ENCODE measurements around the gene ZBTB38.

Gene ZBTB38, protein sequence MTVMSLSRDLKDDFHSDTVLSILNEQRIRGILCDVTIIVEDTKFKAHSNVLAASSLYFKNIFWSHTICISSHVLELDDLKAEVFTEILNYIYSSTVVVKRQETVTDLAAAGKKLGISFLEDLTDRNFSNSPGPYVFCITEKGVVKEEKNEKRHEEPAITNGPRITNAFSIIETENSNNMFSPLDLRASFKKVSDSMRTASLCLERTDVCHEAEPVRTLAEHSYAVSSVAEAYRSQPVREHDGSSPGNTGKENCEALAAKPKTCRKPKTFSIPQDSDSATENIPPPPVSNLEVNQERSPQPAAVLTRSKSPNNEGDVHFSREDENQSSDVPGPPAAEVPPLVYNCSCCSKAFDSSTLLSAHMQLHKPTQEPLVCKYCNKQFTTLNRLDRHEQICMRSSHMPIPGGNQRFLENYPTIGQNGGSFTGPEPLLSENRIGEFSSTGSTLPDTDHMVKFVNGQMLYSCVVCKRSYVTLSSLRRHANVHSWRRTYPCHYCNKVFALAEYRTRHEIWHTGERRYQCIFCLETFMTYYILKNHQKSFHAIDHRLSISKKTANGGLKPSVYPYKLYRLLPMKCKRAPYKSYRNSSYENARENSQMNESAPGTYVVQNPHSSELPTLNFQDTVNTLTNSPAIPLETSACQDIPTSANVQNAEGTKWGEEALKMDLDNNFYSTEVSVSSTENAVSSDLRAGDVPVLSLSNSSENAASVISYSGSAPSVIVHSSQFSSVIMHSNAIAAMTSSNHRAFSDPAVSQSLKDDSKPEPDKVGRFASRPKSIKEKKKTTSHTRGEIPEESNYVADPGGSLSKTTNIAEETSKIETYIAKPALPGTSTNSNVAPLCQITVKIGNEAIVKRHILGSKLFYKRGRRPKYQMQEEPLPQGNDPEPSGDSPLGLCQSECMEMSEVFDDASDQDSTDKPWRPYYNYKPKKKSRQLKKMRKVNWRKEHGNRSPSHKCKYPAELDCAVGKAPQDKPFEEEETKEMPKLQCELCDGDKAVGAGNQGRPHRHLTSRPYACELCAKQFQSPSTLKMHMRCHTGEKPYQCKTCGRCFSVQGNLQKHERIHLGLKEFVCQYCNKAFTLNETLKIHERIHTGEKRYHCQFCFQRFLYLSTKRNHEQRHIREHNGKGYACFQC (N-terminal part only)

DNA sequence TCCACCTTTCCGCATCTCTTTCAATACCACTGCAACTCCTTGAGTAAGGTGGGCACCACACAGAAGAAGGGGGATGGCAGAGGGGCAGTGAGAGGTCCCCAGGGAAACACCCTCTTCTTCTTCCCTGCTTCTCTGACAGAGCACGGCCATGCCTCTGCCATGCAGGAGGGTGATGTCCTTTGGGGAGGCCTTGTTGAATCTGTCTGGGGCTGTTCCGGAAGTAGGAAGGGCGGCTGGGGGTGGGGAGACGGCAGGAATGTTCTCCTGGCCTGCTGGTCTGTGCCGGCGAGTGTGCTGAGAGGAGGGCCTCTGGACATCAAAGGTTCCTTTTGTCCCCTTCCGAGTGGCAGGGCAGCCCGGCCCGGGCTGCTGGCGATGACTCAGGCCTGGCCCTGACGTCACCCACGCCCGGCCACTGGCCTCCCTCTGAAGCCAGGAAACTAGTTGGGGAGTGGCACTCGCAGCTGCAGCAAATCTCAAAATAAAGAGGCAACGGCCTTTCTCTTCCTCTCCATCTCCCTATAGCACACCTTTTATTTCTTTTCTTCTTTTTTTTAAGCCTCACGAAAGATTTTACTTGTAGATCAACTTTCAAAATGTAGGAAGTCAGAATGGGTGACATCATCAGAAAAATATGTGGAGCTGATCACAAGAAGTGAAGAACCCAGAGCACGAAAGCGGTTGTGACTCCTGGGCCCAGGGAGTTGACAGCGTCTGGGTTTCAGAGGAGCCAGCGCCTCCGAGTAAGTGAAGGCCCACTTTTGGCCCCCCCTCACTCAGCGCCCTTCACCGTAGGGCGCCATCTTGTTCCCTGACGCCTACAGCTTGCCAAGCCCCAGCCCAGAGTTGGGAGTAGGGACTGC, at the start of gene ZBTB38:
ZBTB38 (plus strand) TSS at position 443 of the 863 bp plus-strand sequence. CDS start 73,885 bp downstream, outside the sequence.
- peak; percentile 88 for DNase-seq (ENCODE audit: low read depth)

DNA sequence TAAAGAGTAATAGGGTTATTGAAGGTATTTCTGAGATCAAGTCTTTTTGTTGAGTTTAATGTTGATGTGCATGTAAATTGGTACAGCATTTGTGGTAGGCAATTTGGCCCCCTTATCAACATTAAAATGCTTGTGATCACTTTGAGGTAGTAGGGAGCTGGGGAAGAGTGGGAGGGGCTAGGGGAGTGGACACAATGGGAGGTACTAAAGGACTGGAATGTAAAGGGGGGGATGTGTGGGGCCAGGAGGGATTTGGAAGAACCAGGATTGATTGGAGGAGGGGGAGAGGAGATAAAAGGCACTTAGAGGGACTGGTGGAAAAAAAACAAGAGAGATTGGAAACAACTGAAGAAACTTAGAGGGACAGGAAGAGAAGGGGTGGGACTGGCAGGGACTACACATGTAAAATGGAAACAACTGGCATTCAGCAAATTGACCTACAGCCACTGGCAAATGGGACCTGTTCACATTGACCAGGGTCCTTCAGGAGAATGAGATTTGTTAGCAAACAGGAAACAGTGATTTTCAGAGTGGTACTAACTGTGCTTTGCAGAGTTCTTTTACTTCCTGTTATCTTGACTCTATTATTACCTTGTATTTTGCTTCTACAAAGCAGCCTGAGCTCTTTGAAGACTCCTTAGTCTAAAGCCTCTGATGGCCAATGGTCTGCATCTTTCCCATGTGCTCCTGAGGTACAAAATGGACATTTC, 47.8 kb upstream of the ZBTB38 start:
- DNase-seq (ENCODE audit: low read depth) = no peak

DNA sequence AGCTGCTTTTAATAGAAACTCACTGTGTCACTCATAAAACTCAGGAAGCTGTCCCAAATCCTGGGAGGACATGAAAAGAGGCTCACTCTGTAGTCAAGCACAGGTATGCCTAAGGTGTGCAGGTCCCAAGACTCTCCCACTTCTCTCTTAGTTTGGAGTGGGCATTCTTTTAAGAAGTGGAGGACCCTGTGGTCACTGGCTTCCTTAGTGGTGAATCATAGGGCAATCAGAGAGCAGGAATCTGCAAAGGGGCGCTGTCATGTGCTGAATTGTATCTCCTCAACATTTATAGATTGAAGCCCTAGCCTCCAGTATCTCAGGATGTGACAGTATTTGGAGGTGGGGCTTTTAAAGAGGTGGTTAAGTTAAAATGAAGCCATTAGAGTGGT, 47.2 kb upstream of the ZBTB38 start:
- DNase-seq (ENCODE audit: low read depth) = peak; percentile 30

DNA sequence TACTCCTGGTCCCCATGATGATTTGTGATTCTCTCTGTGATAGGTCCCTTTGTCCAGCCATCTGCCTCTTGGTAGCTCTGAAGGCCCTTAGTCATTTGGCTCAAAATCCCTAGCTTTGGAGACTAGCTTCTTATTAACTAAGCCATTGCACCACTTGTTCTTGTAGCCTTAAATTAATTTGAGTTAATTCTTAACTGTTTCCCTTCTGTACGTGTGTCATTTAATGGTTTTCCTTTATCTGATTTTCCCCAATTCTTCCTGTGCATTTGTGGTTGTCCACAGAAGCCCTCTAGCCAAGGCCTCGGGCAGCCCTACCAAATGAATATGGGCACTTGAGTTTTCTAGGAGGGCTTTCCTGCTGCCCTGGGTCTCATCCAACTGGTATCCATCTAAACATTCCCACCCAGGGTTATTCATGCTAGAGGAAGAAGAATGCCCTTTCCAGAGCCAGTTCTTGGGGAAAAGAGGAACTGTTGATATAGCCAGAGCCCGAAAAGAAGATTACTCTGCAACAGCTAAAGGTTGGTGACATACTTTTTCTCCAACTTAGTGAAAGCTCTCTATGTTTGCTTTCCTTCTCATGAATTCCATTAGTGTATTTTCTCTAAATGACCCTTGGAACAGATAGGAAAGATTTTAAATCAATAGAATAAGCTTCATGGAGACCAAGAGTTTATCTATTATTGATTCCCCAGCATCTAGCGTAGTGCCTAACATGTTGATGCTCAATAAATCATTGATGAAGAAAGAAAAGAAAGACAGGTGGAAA, 44.2 kb upstream of the ZBTB38 start:
- DNase-seq (ENCODE audit: low read depth) = no peak

DNA sequence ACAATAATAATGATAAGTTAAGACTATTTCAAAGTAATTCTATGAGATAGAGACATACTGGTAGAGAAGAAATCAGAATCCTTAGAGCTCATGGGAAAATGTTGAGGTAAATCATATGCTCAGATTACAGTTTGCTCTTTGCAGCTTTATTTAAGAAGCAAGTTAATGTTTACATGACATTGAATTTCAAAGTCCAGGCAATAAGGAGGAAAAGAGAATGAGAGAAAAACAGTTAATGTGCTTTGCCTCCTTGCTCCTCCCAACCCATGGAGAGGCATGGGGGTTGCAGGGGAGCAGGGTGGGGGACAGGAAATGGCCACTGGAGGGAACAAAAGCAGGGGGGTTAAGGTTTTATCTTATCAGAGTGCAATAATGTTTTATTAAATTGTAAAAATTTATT, 42.2 kb upstream of the ZBTB38 start:
- no peak for DNase-seq (ENCODE audit: low read depth)

DNA sequence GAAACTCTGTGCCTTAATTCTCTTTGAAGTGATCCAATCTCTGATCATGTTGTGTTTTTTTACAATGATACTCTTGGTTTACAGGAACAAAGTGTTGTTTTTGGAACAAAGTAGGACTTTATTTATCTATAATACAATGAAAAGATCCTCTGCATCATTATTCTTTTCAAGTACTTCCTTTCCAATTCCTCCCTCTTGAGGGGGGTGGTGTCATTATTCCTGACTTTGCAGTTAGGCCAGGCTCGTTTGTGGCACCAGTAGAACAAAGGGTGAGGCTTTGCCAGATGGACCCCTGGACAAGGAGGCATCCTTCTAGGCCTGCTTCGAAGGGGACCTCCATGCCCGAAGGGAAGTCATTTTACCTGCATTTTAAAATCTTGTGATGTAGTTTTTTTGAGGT, 41.7 kb upstream of the ZBTB38 start:
- DNase-seq (ENCODE audit: low read depth) = no peak

DNA sequence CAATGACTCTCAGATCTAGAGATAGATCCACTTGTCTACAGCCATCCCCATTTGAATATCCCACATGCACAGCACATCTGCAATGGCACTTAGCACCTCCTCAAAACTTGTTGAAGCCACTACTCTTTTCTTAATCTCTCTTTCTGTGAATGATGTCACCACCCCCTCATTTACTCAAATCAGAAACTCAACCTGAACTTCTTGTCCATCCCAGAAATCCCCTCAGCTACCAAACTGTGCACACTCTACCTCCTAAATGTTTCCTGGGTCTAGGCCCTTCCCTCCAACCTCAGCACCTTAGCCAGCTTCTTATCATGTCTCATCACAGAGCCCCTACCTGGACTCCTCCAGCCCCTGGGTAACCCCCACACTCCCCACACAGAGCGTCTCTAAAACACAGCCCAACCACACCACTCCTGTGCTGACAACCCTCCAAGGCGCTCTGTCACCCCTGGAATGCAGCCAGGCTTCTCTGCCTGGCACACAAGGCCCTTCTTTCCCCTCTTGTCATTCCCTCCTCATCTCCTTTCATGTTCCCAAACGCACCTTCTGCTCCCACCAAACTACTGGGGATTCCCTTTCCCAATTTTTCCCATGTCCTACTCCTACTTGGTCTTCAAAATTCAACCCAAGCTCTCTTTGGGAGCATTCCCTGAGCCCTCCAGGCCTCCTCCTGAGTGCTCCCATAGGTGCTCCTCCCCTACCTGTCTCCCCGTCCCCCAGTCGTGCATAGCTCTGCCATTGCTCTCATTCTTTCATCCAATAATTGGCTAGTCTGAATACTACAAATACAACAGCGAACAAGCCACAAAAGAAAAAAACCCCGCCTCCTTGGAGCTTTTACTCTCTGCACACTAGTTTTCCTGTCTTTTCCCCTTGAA, 39.8 kb upstream of the ZBTB38 start:
- DNase-seq (ENCODE audit: low read depth) = no peak

DNA sequence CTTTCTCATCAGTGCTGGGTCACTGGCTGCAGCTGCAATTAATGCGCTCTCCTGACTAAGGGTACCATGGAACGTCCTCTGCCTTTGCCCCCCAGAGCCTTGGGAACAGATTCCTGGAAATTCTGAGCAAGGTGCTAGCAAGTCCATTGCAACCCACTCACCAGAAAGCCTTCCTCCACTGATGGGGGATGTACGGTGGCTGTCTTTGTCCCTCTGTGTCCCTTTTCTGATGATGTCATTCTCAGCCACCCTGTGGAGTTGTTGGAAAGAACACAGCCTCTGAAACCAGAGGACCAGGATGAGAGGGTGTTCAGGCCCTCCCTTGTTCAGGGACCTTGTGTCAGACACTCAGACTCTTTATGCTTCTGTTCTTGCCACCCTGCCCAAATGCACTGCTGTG, 38.1 kb upstream of the ZBTB38 start:
- DNase-seq (ENCODE audit: low read depth) = no peak

DNA sequence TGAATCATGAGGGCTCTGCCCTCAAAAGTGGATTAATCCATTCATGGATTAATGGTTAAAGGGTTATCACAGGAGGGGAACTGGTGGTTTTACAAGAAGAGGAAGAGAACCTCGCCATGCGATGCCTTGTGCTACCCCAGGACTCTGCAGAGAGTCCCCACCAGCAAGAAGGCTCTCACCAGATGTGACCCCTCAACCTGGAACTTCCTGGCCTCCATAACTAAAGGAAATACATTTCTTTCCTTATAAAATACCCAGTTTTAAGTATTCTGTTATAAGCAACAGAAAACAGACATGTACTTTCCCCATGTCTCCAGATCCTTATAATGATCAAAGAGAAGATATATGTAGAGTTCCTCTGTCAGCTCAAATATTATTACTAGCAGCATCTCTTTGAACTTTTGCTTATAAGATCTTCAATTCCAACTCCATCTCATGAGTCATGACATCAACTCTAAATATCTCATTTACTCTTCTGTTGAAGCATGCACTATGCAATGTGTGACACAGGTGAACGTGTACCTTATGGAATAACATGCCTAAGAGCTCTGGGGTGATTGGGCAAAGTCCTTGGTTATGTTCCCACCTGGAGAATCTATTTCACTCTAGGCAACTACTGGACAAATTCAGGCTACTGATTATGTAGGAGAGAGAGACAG, 37.5 kb upstream of the ZBTB38 start:
- no peak for DNase-seq (ENCODE audit: low read depth)

DNA sequence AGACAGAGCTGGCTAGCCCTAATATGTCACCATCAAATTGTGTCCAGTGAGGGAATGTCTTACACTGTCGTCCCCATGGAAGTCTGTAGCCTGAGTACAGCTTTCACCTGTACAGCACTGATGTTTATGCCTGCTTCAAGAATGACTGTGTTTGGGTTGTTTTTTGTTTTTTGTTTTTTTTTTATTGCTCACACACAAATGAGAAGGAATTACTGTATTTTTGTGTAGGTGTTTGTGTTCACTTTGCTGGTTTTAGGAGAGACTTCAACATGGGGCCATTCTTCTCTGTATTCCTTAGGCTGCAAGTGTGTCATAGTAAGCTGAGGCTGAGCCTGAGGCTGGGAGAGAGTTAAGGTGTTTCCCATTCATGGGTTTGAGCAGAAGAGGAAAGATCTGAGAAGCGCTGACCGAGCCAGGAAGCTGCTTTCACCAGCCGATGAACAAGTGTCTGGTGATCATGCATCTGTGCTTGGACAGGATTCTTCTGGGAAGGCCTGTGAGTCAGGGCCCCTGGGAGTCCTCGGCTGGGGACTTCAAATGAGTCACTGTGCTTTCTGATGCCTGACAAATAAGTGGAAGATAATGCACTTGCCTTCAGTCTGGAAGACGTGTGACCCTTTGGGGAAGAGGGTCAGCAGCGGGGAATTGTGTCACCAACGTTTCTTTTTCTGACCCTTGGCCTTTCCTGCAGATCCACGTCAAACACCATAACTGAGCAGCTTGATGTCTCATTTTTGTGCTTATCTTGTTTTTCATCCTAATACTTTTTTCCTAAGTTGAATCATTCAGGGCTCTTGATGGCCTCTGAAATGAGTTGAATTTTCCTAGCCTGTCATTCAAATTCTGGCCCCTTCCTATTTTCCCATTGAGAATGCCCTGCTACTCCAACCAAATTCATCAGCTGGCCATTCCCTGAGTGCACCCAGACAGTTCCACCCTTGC, 36.7 kb upstream of the ZBTB38 start:
- peak; percentile 90 for DNase-seq (ENCODE audit: low read depth)

DNA sequence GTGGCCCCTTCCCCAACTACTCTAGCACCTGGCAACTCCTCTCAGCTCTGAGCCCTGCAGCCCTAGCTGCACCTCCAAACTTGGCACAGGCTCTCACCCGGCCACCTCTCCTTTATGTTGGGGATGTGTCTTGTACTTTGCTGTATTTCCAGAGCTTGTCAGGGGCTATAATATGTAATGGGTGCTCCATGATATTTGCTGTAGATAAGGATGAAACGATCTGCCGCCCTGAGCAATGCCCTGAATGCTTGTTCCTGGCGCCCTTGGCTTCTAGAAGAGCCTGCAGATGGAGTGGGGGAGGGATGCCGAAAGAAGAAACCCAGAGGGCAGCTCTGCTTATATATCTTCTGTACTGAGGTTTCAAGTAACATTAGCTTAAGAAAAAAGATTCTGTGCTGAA, 35.9 kb upstream of the ZBTB38 start:
- DNase-seq (ENCODE audit: low read depth) = no peak

DNA sequence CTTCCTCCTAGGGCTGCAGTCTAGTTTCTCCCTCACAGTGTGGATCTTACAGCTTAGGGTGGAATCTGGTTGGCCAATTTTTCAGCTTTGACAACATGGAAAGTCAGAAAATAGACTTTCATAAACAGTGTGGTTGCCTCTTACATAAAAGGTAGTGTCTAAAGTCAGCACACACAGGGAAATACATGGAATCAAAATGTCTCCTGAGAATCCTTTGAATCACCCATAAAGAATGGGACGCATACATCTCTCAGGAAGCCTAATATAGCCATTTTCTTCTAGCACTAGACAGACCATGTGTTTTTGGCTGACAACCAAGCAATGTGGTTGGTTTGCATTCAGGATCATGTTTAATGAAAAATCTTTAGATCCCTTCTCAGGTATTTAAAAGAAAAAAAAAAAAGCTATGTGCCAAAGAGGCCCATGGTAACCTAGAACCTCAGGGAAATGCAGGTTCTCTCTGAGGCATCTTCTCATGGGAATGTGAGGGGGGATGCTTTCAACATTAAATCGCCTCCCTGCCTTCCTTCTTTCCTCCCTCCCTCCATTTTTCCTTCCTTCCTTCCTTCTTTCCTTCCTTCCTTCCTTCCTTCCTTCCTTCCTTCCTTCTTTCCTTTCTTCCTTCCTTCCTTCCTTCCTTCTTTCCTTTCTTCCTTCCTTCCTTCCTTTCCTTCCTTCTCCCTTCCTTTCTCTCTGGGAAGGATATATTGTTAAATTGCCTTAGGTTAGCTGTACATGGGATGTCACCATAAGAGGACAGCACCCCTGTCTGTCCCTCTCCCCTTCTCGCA, 34.3 kb upstream of the ZBTB38 start:
- DNase-seq (ENCODE audit: low read depth) = peak; percentile 26

DNA sequence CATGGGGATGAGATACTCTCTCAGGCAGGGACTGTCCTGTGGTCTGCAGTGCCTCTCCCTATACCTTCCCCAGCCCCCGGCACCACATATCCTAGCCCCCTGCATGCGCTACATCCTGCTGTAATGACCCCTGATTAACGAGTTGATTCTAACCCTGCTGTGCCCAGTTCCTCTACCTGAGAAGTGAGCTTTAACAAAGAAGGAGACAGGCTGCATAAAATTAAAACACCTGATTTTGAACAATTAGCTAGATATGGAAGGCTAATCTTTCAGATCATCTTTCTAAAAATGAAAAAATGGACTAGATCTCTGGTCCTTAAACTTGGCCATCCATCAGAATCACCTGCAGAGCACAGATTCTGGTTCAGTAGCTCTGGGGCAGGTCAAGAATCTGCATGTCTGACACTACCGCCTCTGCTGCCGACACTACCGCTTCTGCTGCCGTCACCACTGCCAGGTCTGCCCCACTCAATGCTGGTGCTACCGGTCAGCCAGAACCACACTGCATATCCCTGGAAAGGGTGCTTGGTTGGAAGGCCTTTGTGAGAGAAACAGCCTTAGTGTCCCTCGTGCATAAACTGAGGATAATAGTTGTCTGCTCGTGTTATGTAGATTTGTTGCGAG, 33.6 kb upstream of the ZBTB38 start:
- no peak for DNase-seq (ENCODE audit: low read depth)

DNA sequence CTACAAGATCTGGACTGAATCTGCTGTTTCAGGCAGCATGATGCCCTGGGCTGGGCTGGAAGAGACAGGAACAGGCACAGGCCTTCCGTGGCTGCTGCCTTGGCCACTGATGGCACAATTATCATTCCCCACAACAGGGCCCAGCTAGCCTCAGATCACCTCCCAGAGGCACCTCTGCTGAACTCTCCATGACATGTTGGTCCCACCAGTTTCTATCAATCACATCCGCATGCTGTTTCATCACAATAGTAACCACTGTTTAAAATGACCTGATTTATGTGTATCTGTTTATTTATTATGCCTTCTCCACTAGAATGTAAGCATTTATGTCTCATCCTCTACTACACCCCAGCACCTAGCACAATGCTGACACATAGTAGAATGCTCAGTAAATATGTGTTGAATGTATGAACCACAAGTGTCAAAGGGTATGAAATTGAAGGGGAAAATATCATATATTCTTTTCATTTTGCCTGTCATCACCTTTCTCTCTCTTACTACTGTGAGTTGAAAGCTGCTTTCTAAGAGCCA, 32.7 kb upstream of the ZBTB38 start:
- DNase-seq (ENCODE audit: low read depth) = peak; percentile 71

DNA sequence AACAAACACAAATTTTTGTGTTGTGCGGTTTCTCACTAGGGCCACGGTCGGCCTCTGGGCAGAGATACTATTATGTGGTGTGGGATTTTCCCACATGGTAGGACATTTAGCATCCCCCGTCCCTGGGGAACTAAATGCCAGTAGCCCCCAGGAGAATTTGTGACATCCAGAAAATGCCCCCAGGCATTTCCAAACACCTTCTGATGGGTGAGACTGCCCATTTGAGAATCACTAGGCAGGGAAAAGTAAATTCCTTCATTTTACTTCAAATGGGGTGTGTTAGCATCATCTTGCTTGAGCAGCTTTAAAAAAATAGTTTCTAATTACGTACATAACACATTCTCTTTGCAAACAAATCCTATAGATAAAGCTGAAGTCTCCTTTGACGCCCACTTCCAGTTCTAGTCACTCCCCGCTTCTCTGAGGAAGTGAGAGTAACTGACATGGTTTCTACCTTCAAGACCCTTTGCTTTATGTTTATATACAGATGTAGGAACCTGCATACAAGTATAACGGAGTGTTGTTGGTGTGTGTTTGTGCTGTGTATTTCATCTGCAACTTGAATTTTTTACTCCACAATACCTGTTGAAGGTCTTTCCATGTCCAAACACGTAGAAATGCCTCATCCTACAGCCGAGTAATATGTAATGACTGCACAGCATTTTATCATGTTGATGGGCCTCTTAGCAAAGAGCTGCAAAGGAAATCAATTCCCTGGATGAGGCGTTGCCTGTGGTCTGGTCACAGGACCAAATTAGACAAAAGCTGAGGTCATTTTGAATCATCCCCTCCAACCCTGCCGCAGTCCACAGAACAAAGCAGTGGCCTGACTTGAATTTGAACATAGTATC, 31.4 kb upstream of the ZBTB38 start:
- DNase-seq (ENCODE audit: low read depth) = peak; percentile 81
